Limb (tissue), 2 donors: ENCODE measurements around the gene INO80B.
"Not testable (repeated sequence)": the region's sequence is repeated elsewhere in the genome, so short reads cannot be mapped to it uniquely, and the experiment has no call there.

ENCODE experiments used
- DNase-seq, 2 donors: peaks; one replicate each; pipeline ENCODE4 v3.0.0-alpha.2; 2016; ENCODE audit errors: extremely low spot score in 2 of 2

The INO80B gene

GRCh38 chr2:74481961-74482800, 27.3 kb downstream of the INO80B start:
- peak in 1 of 2 donors; percentile 58 for DNase-seq

- DNase-seq, result peak; percentile 95 to 98
These were observed 28.2 kb downstream of the INO80B start, which contains the start of the genes CCDC142 and TTC31 for GRCh38 chr2:74482801-74483674. CCDC142 (minus strand) TSS chr2:74482998; CDS start chr2:74482837, 161 bp downstream. TTC31 (plus strand) TSS chr2:74483081; CDS start chr2:74483096, 15 bp downstream.

DNA sequence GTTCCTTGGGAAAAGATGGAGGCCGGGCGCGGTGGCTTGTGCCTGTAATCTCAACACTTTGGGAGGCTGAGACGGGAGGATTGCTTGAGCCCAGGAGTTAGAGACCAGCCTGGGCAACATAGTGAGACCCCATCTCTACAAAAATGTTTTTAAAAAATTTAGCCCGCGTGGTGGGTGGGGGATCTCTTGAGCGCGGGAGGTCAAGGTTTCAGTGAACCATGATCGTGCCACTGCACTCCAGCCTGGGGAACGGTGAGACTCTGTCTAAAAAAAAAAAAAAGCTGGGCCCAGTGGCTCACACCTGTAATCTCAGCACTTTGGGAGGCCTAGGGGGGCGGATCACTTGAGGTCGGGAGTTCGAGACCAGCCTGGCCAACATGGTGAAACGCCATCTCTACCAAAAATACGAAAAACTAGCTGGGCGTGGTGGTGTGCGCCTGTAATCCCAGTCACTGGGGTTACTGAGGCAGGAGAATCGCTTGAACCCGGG, 28.8 kb downstream of the INO80B start:
- not testable (repeated sequence) for DNase-seq

DNA sequence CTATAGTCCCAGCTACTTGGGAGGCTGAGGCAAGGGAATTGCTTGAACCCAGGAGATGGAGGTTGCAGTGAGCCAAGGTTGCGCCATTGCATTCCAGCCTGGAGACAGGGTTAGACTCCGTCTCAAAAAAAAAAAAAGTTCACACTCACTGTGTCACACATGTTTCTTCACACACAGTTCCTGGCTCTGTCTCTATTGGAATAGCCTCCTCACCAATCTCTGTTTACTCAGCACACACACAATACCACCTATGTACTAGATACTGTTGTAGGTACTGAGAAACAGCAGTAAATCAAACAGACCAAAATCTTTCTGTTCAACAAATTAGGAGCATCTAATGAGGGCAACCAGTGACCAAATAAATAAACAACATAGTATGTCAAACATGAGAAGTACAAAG, 31.3 kb downstream of the INO80B start:
- DNase-seq, result no peak

GRCh38 chr2:74488643-74489481, 34.0 kb downstream of the INO80B start:
- DNase-seq, result no peak

DNA sequence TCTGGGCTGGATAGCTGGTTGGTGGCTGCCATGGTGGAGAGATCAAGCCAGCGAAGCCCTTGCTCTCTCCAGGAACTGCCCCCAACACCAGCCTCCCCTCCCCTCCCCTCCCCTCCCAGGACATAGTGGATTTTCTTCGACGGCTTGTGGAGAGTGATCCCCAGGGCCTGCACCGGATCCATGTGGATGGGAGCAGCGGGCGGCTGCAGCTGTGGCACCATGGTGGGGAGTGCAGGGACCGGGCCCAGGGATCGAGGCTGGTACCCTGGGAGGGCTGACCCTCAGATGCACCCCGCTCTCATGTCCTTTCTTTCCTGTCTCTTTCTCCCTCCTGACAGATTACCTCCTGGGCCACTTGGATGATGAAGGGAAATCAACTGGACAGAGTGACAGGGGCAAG, 35.0 kb downstream of the INO80B start:
- DNase-seq, result no peak

DNA sequence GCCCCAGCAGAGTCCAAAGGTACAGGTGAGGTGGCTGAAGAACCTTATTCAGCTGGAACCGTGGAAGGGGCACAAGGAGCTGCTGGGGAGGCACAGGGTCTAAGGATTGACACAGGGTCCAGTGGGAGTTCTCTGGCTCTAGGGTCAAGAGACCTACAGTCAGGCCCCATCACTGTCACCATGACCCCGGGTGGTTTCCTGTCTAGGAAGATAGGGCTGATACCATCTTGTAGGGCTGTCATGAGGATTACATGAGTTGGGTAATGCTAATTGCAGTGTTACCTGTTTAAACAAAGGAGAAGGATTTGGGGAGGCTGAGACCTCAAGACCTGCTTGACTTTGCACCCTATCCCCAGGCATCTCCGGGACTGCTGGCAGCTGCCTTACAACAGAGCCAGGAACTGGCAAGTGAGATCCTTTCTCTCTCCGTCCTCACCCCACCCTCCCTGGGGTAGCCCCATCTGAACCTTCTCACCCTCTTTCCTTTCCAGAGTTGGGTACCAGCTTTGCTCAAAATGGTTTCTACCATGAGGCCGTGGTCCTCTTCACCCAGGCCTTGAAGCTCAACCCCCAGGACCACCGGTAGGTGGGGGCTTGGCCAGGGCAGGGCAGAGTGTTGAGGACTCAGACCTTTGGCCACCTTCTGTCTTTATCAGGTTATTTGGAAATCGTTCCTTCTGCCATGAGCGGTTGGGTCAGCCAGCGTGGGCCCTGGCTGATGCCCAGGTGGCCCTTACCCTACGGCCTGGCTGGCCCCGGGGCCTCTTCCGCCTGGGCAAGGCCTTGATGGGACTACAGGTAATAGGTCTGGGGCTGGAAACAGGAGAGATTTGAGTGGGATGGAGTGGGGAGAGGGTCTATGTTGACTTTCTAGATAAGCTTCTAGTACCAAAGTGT, 37.0 kb downstream of the INO80B start:
- DNase-seq, result no peak

DNA sequence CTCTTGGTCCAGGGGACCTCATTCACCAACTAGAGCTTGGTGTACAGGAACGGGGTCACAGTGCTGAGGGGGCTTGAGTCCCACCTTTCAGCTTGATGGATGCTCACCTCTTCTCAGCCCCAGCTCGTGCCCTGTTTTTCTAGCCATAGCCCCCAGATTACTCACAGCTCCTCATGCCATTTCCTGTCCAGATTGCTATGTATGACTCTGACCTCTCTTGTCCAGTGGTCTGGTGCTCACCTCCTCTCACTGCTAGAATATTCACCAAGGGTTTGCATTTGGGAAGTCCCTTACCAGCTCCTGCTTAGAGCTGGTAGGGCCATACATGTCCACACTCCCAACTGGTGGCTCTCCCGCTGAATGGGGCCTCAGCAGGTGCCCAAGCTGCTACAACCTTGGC, 38.7 kb downstream of the INO80B start:
- DNase-seq, result no peak

- DNase-seq, result no peak
These were observed 40.6 kb downstream of the INO80B start for GRCh38 chr2:74495440-74495839.

DNA sequence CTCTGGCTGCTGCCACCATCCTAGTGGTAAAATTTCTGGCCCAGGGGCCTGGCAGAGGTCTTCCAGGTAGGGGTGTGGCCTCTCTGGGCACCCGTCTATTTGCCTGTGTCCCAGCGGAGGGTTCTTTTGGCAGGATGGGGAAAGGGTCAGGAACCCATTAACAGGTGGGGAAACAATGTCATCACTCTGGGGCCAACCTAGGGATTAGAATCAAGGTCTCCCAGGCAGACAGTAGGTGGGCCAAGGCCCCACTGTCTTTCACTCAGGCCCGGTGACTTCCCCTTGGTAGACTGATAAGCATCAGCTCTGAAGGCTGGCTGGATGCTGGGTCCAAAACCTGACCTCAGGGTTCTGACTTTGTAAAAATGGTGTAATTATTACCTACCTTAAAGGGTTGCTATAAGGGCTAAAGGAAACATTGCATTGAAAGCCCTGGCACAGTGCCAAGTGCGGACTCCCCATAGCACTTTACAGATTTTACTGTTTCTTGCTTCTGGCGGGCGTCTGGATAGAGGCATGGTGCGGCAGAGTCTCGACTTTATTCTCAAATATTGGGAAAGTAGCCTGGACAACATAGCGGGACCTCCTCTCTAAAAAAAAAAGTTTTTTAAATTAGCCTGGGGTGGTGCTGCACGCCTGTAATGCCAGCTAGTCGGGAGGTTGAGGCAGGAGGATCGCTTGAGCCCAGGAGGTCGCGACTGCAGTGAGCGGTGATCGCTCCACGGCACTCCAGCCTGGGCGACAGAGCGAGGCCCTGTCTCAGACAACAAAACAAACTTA, 42.3 kb downstream of the INO80B start:
- DNase-seq, result no peak

DNA sequence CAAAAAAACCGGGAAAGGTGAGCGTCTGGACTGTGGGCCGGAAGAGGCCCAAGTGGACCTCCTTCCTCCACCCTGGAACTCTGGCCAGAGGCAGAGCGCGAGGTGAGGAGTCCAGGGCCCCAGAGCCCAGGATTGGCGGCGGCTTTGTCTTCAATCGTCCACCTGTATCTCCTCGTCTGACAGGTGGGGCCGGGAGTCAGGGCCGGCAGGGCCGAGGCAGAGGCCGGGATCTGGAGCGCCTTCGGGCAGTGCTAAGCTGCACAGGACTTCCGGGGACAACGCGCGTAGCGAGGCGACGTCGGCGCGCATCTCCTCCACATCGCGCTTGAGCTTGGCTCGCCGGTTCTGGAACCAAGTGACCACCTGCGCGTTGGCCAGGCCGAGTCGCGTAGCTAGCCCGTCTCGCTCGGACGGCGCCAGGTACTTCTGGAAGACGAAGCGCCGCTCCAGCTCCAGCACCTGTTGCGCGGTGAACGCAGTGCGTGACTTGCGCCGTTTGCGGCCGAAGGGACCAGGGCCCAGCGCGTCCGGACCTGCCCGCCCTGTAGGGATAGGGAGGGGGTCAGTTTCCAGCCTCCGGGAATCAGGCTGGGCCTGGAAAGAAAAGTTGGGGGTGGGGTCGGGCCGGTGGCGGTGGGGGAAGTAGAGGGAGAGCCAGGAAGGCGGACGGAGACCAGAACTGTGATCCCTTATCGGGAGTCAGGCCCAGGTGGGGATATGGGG, 43.1 kb downstream of the INO80B start:
- DNase-seq, result peak in 1 of 2 donors; percentile 38

- DNase-seq, result peak in 1 of 2 donors; percentile 40
These were observed 43.8 kb downstream of the INO80B start for GRCh38 chr2:74498500-74499266.

- peak in 1 of 2 donors; percentile 56 for DNase-seq
These were observed 44.5 kb downstream of the INO80B start, which contains the start of gene LBX2 for GRCh38 chr2:74499267-74499939. LBX2 (minus strand) TSS chr2:74499603; CDS start chr2:74499537, 66 bp downstream.

GRCh38 chr2:74499940-74500577, 45.2 kb downstream of the INO80B start:
- DNase-seq, result no peak

- DNase-seq, result no peak
These were observed 45.7 kb downstream of the INO80B start for GRCh38 chr2:74500578-74500946.

GRCh38 chr2:74501335-74502071, 46.6 kb downstream of the INO80B start:
- peak in 1 of 2 donors; percentile 38 for DNase-seq
